Breast epithelium (tissue), 4 donors: ENCODE data around the gene SARM1. TPM values are rescaled to one million over a fixed set of nuclear protein-coding genes. Genes with fewer than 3 reads are reported as not detected.
A peak's percentile ranks its signal among the peaks of the same experiment; 100 is the strongest.

Experiments
- DNase-seq, 2 donors: peaks; one replicate each; pipeline ENCODE4 v3.0.0-alpha.2; 2019; ENCODE audit warnings: low spot score in 2 of 2
- H3K27ac ChIP-seq, 2 donors: fragments of 200-600 bp; sonication (generic) in 1 of 2; one replicate each; pipeline ENCODE4 v1.5.1; 2016 to 2019; ENCODE audit warnings: mild to moderate bottlenecking in 1 of 2
- H3K27me3 ChIP-seq, 2 donors: fragments of 200-600 bp; sonication (generic) in 1 of 2; one replicate each; pipeline versions ENCODE4 v1.5.1 to v1.6.0; 2017 to 2019; ENCODE audit warnings: control low read depth in 1 of 2, mild to moderate bottlenecking in 1 of 2
- H3K36me3 ChIP-seq: fragments of 200-600 bp; one replicate; pipeline ENCODE4 v1.5.1; 2019
- H3K4me1 ChIP-seq, 2 donors: fragments of 200-600 bp; sonication (generic); one replicate each; pipeline ENCODE4 v1.5.1; 2016 to 2019; ENCODE audit warnings: control low read depth in 1 of 2
- H3K4me3 ChIP-seq, 3 donors: fragments of 200-600 bp; sonication (generic); 1 replicate in 2 of 3; 2 replicates in 1 of 3; pipeline ENCODE4 v1.5.1; 2016 to 2019; ENCODE audit warnings: mild to moderate bottlenecking in 3 of 3, moderate library complexity in 2 of 3
- H3K9me3 ChIP-seq, 2 donors: fragments of 200-600 bp; sonication (generic) in 1 of 2; one replicate each; pipeline ENCODE4 v1.5.1; 2016 to 2019; ENCODE audit warnings: control low read depth in 1 of 2
- CTCF ChIP-seq, 3 donors: fragments of 450-650 bp; IDR thresholded peaks; one replicate each; pipeline ENCODE4 v1.5.1; 2016 to 2017; ENCODE audit warnings: antibody characterized with exemption in 3 of 3, mild to moderate bottlenecking in 3 of 3, moderate library complexity in 3 of 3
- POLR2A ChIP-seq: fragments of 450-650 bp; IDR thresholded peaks from one replicate; pipeline ENCODE4 v1.6.1; 2016; ENCODE audit warnings: antibody characterized with exemption, mild to moderate bottlenecking, moderate library complexity
- POLR2AphosphoS5 ChIP-seq, 3 donors: sonication (generic); formaldehyde crosslinking; IDR thresholded peaks; one replicate each; pipeline ENCODE4 v1.6.1; 2017; ENCODE audit warnings: antibody characterized with exemption in 3 of 3
- intact Hi-C: fragments of 100-400 bp; cut with DNase I; formaldehyde crosslinking; loops from one replicate; pipeline ENCODE4 v1.15.1; 2023; ENCODE audit warnings: low total_unique reads
- total RNA-seq, 3 donors: library from RNA; depleted of rRNA; stranded (reverse); fragments of >200 nt; gene quantifications; one replicate each; pipeline ENCODE4 v1.1.0, GENCODE V29; 2016

The SARM1 gene
- total RNA-seq = 10 to 100 TPM in 2 of 3 donors, 1 to 10 TPM in 1; 6.4 to 14.3 (median 13.8) TPM

GRCh38 chr17:28371245-28372202, at the start of gene SARM1:
SARM1 (plus strand) TSS chr17:28371694; CDS start chr17:28372033, 339 bp downstream.
- H3K27ac ChIP-seq = peak within 1 kb of the TSS; percentile 58 to 78
- H3K4me1 ChIP-seq = no peaks in the 10 kb centered on the region
- no peaks in the 10 kb centered on the region for H3K9me3 ChIP-seq
- H3K4me3 ChIP-seq = peak within 1 kb of the TSS; percentile 49 to 85 (median 58)
- TF ChIP-seq POLR2AphosphoS5 (IDR thresholded peaks at IDR 0.05) (no peak), POLR2A (no peak), CTCF (IDR thresholded peaks at IDR 0.05) (no peak)
- peak in 1 of 2 donors; percentile 72 for DNase-seq
- H3K27me3 ChIP-seq = no peaks in the 10 kb centered on the region
- no peaks in the 10 kb centered on the region for H3K36me3 ChIP-seq
- intact Hi-C loops = no loop called here

- intact Hi-C loops = no loop called here
- H3K9me3 ChIP-seq = no peaks in the 10 kb centered on the region
- DNase-seq = no peak
- H3K4me3 ChIP-seq = no peak overlapping the region
- no peaks in the 10 kb centered on the region for H3K4me1 ChIP-seq
- TF ChIP-seq CTCF (IDR thresholded peaks at IDR 0.05) (no peak), POLR2AphosphoS5 (IDR thresholded peaks at IDR 0.05) (no peak), POLR2A (no peak)
- peaks cover 2% of the 10 kb centered on the region for H3K36me3 ChIP-seq
- H3K27ac ChIP-seq = no peak overlapping the region
- H3K27me3 ChIP-seq = no peaks in the 10 kb centered on the region
These were observed 47.2 kb upstream of the SARM1 start for GRCh38 chr17:28324267-28324745.

GRCh38 chr17:28324781-28325180, 46.7 kb upstream of the SARM1 start:
- intact Hi-C loops = no loop called here
- Histone ChIP-seq H3K4me1 (no peaks in the 10 kb centered on the region), H3K27ac (no peak overlapping the region), H3K36me3 (peaks cover 5% of the 10 kb centered on the region), H3K27me3 (no peaks in the 10 kb centered on the region), H3K4me3 (no peak overlapping the region), H3K9me3 (no peaks in the 10 kb centered on the region)
- no peak for TF ChIP-seq POLR2A
- no peak for TF ChIP-seq POLR2AphosphoS5 (IDR thresholded peaks at IDR 0.05)
- no peak for TF ChIP-seq CTCF (IDR thresholded peaks at IDR 0.05)
- no peak for DNase-seq

- no peak overlapping the region for H3K4me3 ChIP-seq
- no peak overlapping the region for H3K27ac ChIP-seq
- intact Hi-C loops = no loop called here
- H3K36me3 ChIP-seq = peaks cover 5% of the 10 kb centered on the region
- no peak for DNase-seq
- TF ChIP-seq POLR2AphosphoS5 (IDR thresholded peaks at IDR 0.05) (no peak), CTCF (IDR thresholded peaks at IDR 0.05) (no peak), POLR2A (no peak)
- H3K9me3 ChIP-seq = no peaks in the 10 kb centered on the region
- no peaks in the 10 kb centered on the region for H3K4me1 ChIP-seq
- no peaks in the 10 kb centered on the region for H3K27me3 ChIP-seq
These were observed 46.3 kb upstream of the SARM1 start for GRCh38 chr17:28325211-28325610.

- Histone ChIP-seq H3K36me3 (peaks cover 5% of the 10 kb centered on the region), H3K4me3 (no peak overlapping the region), H3K9me3 (no peaks in the 10 kb centered on the region), H3K27ac (no peak overlapping the region), H3K4me1 (no peaks in the 10 kb centered on the region), H3K27me3 (no peaks in the 10 kb centered on the region)
- intact Hi-C loops = no loop called here
- no peak for TF ChIP-seq CTCF (IDR thresholded peaks at IDR 0.05)
- peak in 1 of 3 donors; percentile 37 for TF ChIP-seq POLR2AphosphoS5 (IDR thresholded peaks at IDR 0.05)
- no peak for TF ChIP-seq POLR2A
- no peak for DNase-seq
These were observed 45.4 kb upstream of the SARM1 start for GRCh38 chr17:28326114-28326513.
